Uterus (tissue), 4 donors: ENCODE results near the gene ADCY4. TPM values are rescaled to one million over a fixed set of nuclear protein-coding genes. Genes with fewer than 3 reads are reported as not detected.

Experiments used
- DNase-seq, 2 donors: peaks; one replicate each; pipeline ENCODE4 v3.0.0-alpha.2; 2019 to 2020
- H3K27ac ChIP-seq, 2 donors: fragments of 200-600 bp; sonication (generic); 1 replicate in 1 of 2; 2 replicates in 1 of 2; pipeline ENCODE4 v1.5.1; 2016 to 2018
- H3K27me3 ChIP-seq, 2 donors: fragments of 200-600 bp; sonication (generic); one replicate each; pipeline ENCODE4 v1.5.1; 2018 to 2019; ENCODE audit warnings: control low read depth in 1 of 2
- H3K36me3 ChIP-seq, 2 donors: fragments of 200-600 bp; sonication (generic); one replicate each; pipeline ENCODE4 v1.5.1; 2019; ENCODE audit warnings: control low read depth in 1 of 2
- H3K4me1 ChIP-seq, 2 donors: fragments of 200-600 bp; sonication (generic); one replicate each; pipeline ENCODE4 v1.5.1; 2018 to 2019; ENCODE audit warnings: control low read depth in 1 of 2
- H3K4me3 ChIP-seq, 2 donors: fragments of 200-600 bp; sonication (generic); 1 replicate in 1 of 2; 2 replicates in 1 of 2; pipeline ENCODE4 v1.5.1; 2018 to 2019; ENCODE audit warnings: mild to moderate bottlenecking in 1 of 2
- H3K9me3 ChIP-seq, 2 donors: fragments of 200-600 bp; sonication (generic); one replicate each; pipeline ENCODE4 v1.5.1; 2019; ENCODE audit warnings: control low read depth in 1 of 2
- POLR2A ChIP-seq, 2 donors: fragments of 450-650 bp; IDR thresholded peaks; one replicate each; pipeline ENCODE4 v1.6.1; 2016; ENCODE audit warnings: antibody characterized with exemption in 2 of 2, mild to moderate bottlenecking in 1 of 2, moderate library complexity in 1 of 2
- intact Hi-C: fragments of 100-400 bp; cut with DNase I; formaldehyde crosslinking; loops from one replicate; pipeline ENCODE4 v1.15.1; 2023; ENCODE audit warnings: low total_unique reads
- total RNA-seq, 4 donors: library from RNA; depleted of rRNA in 3 of 4; stranded (reverse); fragments of >200 nt in 3 of 4; gene quantifications; one replicate each; pipeline versions ENCODE4 v1.1.0 to v1.2.4, GENCODE V29; 2014 to 2023
- TF ChIP-seq, protein P1 (sequence below), 4 experiments: fragments of 200-600 bp in 2 of 4; fragments of 450-650 bp in 2 of 4; sonication (generic) in 2 of 4; IDR thresholded peaks; one replicate each; pipeline ENCODE4 v1.5.1; 2016 to 2019; ENCODE audit warnings: antibody characterized with exemption in 4 of 4, mild to moderate bottlenecking in 2 of 4, moderate library complexity in 1 of 4
- donor health status: DM: yes; HTN: yes; CAD: no.

ADCY4 gene
- total RNA-seq, 4 donors from 2014 or later = 22.8 to 138 (median 86.1) TPM

DNA sequence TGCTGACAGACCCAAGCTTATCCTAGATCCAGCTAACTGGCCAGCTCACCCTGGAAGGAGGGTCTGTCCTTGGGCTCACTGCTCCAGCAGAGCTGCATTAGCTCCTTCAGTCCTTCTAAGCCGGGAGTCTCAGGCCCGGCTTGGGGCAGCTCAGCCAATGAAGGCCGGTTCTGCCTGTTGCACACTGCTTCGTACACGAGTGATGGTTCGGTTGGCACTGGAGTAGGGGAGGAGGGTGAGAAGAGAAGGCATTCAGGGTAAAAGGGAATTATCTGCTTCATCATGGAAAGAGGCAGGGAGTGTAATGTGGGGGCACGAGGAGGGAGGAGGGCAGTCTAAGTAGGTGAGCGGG, 2.9 kb upstream of the ADCY4 start:
- no peaks in the 10 kb centered on the region for H3K36me3 ChIP-seq
- peaks cover 0 to 22% of the 10 kb centered on the region in 2 donors for H3K27me3 ChIP-seq
- TF ChIP-seq POLR2A (IDR thresholded peaks at IDR 0.05) = no peak
- TF ChIP-seq, protein P1, sequence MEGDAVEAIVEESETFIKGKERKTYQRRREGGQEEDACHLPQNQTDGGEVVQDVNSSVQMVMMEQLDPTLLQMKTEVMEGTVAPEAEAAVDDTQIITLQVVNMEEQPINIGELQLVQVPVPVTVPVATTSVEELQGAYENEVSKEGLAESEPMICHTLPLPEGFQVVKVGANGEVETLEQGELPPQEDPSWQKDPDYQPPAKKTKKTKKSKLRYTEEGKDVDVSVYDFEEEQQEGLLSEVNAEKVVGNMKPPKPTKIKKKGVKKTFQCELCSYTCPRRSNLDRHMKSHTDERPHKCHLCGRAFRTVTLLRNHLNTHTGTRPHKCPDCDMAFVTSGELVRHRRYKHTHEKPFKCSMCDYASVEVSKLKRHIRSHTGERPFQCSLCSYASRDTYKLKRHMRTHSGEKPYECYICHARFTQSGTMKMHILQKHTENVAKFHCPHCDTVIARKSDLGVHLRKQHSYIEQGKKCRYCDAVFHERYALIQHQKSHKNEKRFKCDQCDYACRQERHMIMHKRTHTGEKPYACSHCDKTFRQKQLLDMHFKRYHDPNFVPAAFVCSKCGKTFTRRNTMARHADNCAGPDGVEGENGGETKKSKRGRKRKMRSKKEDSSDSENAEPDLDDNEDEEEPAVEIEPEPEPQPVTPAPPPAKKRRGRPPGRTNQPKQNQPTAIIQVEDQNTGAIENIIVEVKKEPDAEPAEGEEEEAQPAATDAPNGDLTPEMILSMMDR (IDR thresholded peaks at IDR 0.05) = no peak
- H3K9me3 ChIP-seq = no peaks in the 10 kb centered on the region
- no peak for DNase-seq
- H3K27ac ChIP-seq = no peak overlapping the region
- peaks cover 0 to 9% of the 10 kb centered on the region in 2 donors for H3K4me1 ChIP-seq
- intact Hi-C loops = loop anchor here (10.0 kb wide), 1 partner anchor 97 kb away; no protein-coding TSS in a partner anchor
- no peak overlapping the region for H3K4me3 ChIP-seq

GRCh38 chr14:24337144-24337823, 2.4 kb upstream of the ADCY4 start:
- no peak for DNase-seq
- Histone ChIP-seq H3K36me3 (no peaks in the 10 kb centered on the region), H3K4me3 (no peak overlapping the region), H3K9me3 (no peaks in the 10 kb centered on the region), H3K4me1 (peaks cover 0 to 13% of the 10 kb centered on the region in 2 donors), H3K27me3 (peaks cover 0 to 27% of the 10 kb centered on the region in 2 donors), H3K27ac (no peak overlapping the region)
- intact Hi-C loops = loop anchor here (10.0 kb wide), 1 partner anchor 98 kb away; no protein-coding TSS in a partner anchor
- TF ChIP-seq, protein P1 (IDR thresholded peaks at IDR 0.05) = no peak
- no peak for TF ChIP-seq POLR2A (IDR thresholded peaks at IDR 0.05)

GRCh38 chr14:24335461-24336171, 745 bp upstream of the ADCY4 start:
- Histone ChIP-seq H3K27me3 (peaks cover 0 to 27% of the 10 kb centered on the region in 2 donors), H3K9me3 (no peaks in the 10 kb centered on the region), H3K4me3 (no peak overlapping the region), H3K36me3 (no peaks in the 10 kb centered on the region), H3K4me1 (peaks cover 0 to 14% of the 10 kb centered on the region in 2 donors), H3K27ac (peak overlapping the region; percentile 62 to 65)
- DNase-seq = peak in 1 of 2 donors; percentile 56
- TF ChIP-seq, protein P1 (IDR thresholded peaks at IDR 0.05) = no peak
- TF ChIP-seq POLR2A (IDR thresholded peaks at IDR 0.05) = no peak
- intact Hi-C loops = loop anchor here (10.0 kb wide), 1 partner anchor 99 kb away; no protein-coding TSS in a partner anchor

DNA sequence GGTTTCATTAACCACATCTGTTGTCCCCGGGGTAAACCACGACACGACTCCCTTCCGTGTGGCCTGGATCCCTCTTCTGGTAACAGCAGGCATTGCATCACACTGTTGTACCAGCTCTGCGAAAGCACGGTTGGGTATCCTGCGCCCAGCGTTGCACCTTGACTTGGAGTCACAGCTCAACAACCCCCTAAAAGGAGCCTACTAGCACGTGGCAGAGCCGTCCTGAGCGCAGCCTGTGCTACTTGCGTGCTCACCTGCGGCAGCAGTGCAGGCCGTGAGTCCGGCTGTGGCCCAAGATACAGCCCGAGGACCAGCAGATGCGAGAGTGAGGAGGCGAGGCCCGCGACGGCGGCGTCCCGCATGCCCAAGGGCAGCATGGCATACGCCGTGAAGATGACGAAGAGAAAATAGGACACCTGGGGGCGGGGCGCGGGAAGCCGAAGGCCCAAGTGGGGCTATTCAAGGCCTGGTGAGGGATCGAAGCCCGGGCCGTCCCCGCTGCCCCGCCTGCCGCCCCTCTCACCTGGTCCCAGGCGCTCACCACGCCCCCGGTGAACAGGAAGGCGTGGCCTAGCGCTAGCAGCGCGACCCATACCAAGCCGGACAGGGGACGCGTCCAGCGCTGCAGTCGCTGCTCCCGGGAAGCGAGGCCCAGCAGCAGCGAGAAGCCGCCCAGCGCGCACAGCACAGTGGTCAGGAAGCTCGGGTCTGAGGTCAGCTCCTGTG, 2.4 kb downstream of the ADCY4 start:
- H3K27me3 ChIP-seq = peaks cover 0 to 27% of the 10 kb centered on the region in 2 donors
- peaks cover 0 to 14% of the 10 kb centered on the region in 2 donors for H3K4me1 ChIP-seq
- peak; percentile 55 to 58 for DNase-seq
- no peaks in the 10 kb centered on the region for H3K9me3 ChIP-seq
- no peaks in the 10 kb centered on the region for H3K36me3 ChIP-seq
- no peak overlapping the region for H3K4me3 ChIP-seq
- no peak for TF ChIP-seq POLR2A (IDR thresholded peaks at IDR 0.05)
- TF ChIP-seq, protein P1 (IDR thresholded peaks at IDR 0.05) = peak; percentile 47 to 68 (median 63)
- intact Hi-C loops = loop anchor here (10.0 kb wide), 1 partner anchor 102 kb away; no protein-coding TSS in a partner anchor
- no peak overlapping the region for H3K27ac ChIP-seq
